ENCODE data around the gene ACOXL.

- TF ChIP-seq, protein P1, sequence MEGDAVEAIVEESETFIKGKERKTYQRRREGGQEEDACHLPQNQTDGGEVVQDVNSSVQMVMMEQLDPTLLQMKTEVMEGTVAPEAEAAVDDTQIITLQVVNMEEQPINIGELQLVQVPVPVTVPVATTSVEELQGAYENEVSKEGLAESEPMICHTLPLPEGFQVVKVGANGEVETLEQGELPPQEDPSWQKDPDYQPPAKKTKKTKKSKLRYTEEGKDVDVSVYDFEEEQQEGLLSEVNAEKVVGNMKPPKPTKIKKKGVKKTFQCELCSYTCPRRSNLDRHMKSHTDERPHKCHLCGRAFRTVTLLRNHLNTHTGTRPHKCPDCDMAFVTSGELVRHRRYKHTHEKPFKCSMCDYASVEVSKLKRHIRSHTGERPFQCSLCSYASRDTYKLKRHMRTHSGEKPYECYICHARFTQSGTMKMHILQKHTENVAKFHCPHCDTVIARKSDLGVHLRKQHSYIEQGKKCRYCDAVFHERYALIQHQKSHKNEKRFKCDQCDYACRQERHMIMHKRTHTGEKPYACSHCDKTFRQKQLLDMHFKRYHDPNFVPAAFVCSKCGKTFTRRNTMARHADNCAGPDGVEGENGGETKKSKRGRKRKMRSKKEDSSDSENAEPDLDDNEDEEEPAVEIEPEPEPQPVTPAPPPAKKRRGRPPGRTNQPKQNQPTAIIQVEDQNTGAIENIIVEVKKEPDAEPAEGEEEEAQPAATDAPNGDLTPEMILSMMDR (conservative IDR thresholded peaks at IDR 0.05 in 1 of 2, IDR thresholded peaks at IDR 0.05 in 1 of 2; ENCODE audit: extremely low read depth in 1 of 2, insufficient read depth in 1 of 2, low read depth in 1 of 2, low read length in 2 of 2), result no peak
- no peak for TF ChIP-seq EZH2 (IDR thresholded peaks at IDR 0.05; ENCODE audit: borderline replicate concordance, low read length)
These were observed 311.7 kb downstream of the ACOXL start for GRCh38 chr2:111044066-111044465.

Measured in mammary epithelial cell (primary cell).